C4-2B (cell line): ENCODE results near the gene UTP20.

Source experiments
- CTCF ChIP-seq: fragments of 450-650 bp; conservative IDR thresholded peaks from 2 replicates; pipeline ENCODE4 v1.5.1; 2017; ENCODE audit warnings: mild to moderate bottlenecking
- ZFX ChIP-seq: fragments of 450-650 bp; IDR thresholded peaks from 2 replicates; pipeline ENCODE4 v1.6.1; 2017

DNA sequence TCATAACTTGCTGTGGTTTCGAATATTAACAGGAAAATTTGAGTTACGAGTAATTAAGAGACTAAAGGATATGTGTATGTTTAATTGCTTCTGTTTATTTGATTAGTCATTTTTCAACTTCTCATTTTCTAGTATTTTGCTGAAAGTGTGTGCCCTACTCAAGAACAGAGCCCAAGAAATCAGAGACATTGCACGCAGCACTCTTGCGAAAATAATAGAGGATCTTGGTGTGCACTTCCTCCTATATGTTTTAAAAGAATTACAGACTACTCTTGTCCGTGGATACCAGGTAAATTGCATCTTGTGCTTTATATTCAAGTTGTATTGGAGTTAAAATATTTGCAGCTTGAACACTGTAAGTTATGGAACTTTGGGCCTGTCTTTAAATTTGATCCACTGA is 76.9 kb downstream of the UTP20 start:
- no peak for TF ChIP-seq CTCF
- no peak for TF ChIP-seq ZFX
